NOMO-1 treated with DMSO at 0.1 percent for 48 hours (cell line): ENCODE results near the gene LBHD1.
"Not testable (repeated sequence)": the region's sequence is repeated elsewhere in the genome, so short reads cannot be mapped to it uniquely, and the experiment has no call there.

Source experiments
- DNase-seq: peaks from one replicate; lab custom pipeline; 2025; ENCODE audit not compliant: unreplicated experiment; lab: John Stamatoyannopoulos, UW

Gene LBHD1

GRCh38 chr11:62665075-62665598 lies 6.9 kb downstream of the LBHD1 start, which contains the start of the genes C11orf98 and CSKMT:
C11orf98 (minus strand) TSS chr11:62665210; CDS start chr11:62665169, 41 bp downstream.
CSKMT (plus strand) TSS chr11:62665312; CDS start chr11:62665880, 568 bp downstream.
- DNase-seq = peak; percentile 89

GRCh38 chr11:62664405-62665074 lies 7.5 kb downstream of the LBHD1 start:
- peak; percentile 77 for DNase-seq

- DNase-seq = peak; percentile 38
Observed at GRCh38 chr11:62656796-62657429, 15.2 kb downstream of the LBHD1 start.

GRCh38 chr11:62654297-62654696 lies 17.8 kb downstream of the LBHD1 start:
- DNase-seq = no peak

GRCh38 chr11:62652161-62653006 lies 19.7 kb downstream of the LBHD1 start:
- DNase-seq = no peak

GRCh38 chr11:62650283-62650682 lies 21.8 kb downstream of the LBHD1 start:
- DNase-seq = not testable (repeated sequence)

- DNase-seq = no peak
Observed at GRCh38 chr11:62649486-62649885, 22.6 kb downstream of the LBHD1 start.

- DNase-seq = no peak
Observed at GRCh38 chr11:62648967-62649364, 23.1 kb downstream of the LBHD1 start.

GRCh38 chr11:62648185-62648966 lies 23.7 kb downstream of the LBHD1 start:
- no peak for DNase-seq

GRCh38 chr11:62647609-62648005 lies 24.5 kb downstream of the LBHD1 start:
- DNase-seq = no peak

GRCh38 chr11:62646825-62647608 lies 25.1 kb downstream of the LBHD1 start:
- DNase-seq = no peak

GRCh38 chr11:62645946-62646824 lies 25.9 kb downstream of the LBHD1 start, which contains the start of gene GANAB:
GANAB (minus strand) TSS chr11:62646613; CDS start chr11:62646599, 14 bp downstream.
- peak; percentile 99 for DNase-seq

- DNase-seq = no peak
Observed at GRCh38 chr11:62645671-62645945, 26.5 kb downstream of the LBHD1 start.

GRCh38 chr11:62644220-62644619 lies 27.8 kb downstream of the LBHD1 start:
- DNase-seq = no peak

GRCh38 chr11:62632492-62632891 lies 39.6 kb downstream of the LBHD1 start:
- no peak for DNase-seq

GRCh38 chr11:62627713-62628112 lies 44.4 kb downstream of the LBHD1 start:
- DNase-seq = no peak

- DNase-seq = no peak
Observed at GRCh38 chr11:62622476-62623089, 49.5 kb downstream of the LBHD1 start.
